Renal pelvis (tissue), 4 donors: ENCODE measurements around the gene VDR. TPM values are rescaled to one million over a fixed set of nuclear protein-coding genes. Genes with fewer than 3 reads are reported as not detected.

ENCODE experiments used
- DNase-seq: peaks from one replicate; pipeline ENCODE4 v3.0.0-alpha.2; 2013
- polyA plus RNA-seq, 3 donors: library from polyadenylated mRNA; unstranded; fragments of 120-200 nt; gene quantifications; one replicate each; pipeline ENCODE4 v1.2.1, GENCODE V29; 2013; ENCODE audit not compliant: insufficient read length in 3 of 3

VDR gene
- polyA plus RNA-seq, 3 donors: 3.0 to 4.1 (median 3.7) TPM

GRCh38 chr12:47896022-47896421, 8.8 kb downstream of the VDR start:
- no peak for DNase-seq

GRCh38 chr12:47894652-47895051, 10.1 kb downstream of the VDR start:
- DNase-seq: no peak

- no peak for DNase-seq
Measured at GRCh38 chr12:47894068-47894467, 10.7 kb downstream of the VDR start.

GRCh38 chr12:47892819-47893218, 12.0 kb downstream of the VDR start:
- no peak for DNase-seq

- no peak for DNase-seq
Measured at GRCh38 chr12:47891356-47891755, 13.4 kb downstream of the VDR start.

- DNase-seq: no peak
Measured at GRCh38 chr12:47889040-47889439, 15.8 kb downstream of the VDR start.

- DNase-seq: no peak
Measured at GRCh38 chr12:47888153-47888819, 16.5 kb downstream of the VDR start.

- no peak for DNase-seq
Measured at GRCh38 chr12:47887529-47887928, 17.3 kb downstream of the VDR start.

- DNase-seq: no peak
Measured at GRCh38 chr12:47886510-47887240, 18.1 kb downstream of the VDR start.

- DNase-seq: no peak
Measured at GRCh38 chr12:47885566-47885965, 19.2 kb downstream of the VDR start.

GRCh38 chr12:47885012-47885501, 19.7 kb downstream of the VDR start:
- no peak for DNase-seq

GRCh38 chr12:47884501-47884900, 20.3 kb downstream of the VDR start:
- DNase-seq: no peak

- no peak for DNase-seq
Measured at GRCh38 chr12:47883663-47884195, 21.1 kb downstream of the VDR start.

- DNase-seq: no peak
Measured at GRCh38 chr12:47882781-47883546, 21.8 kb downstream of the VDR start.

- DNase-seq: no peak
Measured at GRCh38 chr12:47881826-47882427, 22.9 kb downstream of the VDR start.

GRCh38 chr12:47881051-47881450, 23.7 kb downstream of the VDR start:
- no peak for DNase-seq

- no peak for DNase-seq
Measured at GRCh38 chr12:47878918-47879481, 25.8 kb downstream of the VDR start.

- DNase-seq: no peak
Measured at GRCh38 chr12:47878293-47878917, 26.4 kb downstream of the VDR start.

GRCh38 chr12:47877081-47877480, 27.7 kb downstream of the VDR start:
- DNase-seq: no peak

GRCh38 chr12:47876440-47876960, 28.3 kb downstream of the VDR start:
- no peak for DNase-seq
